ENCODE measurements around the gene BSPH1.

DNA sequence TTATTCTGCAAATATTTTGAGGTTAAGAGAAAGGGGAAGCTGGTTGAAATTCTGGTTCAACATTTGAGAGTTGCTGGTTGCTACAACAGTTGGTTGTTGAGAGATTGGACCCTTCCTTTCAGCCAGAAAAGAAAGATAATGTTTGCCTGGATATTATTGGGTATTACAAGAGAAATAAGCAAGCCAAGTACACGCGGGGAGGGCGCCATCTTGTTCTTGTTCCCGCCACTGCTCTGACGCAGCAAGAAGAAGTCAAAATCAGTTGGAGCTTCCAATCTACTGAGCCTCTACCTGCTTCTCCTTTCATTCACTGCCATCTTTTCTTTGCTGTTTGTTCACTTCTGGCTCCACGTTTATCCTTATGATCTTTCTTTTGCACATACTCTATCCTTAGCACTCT is 18.4 kb downstream of the BSPH1 start:
- TF ChIP-seq, protein P1, sequence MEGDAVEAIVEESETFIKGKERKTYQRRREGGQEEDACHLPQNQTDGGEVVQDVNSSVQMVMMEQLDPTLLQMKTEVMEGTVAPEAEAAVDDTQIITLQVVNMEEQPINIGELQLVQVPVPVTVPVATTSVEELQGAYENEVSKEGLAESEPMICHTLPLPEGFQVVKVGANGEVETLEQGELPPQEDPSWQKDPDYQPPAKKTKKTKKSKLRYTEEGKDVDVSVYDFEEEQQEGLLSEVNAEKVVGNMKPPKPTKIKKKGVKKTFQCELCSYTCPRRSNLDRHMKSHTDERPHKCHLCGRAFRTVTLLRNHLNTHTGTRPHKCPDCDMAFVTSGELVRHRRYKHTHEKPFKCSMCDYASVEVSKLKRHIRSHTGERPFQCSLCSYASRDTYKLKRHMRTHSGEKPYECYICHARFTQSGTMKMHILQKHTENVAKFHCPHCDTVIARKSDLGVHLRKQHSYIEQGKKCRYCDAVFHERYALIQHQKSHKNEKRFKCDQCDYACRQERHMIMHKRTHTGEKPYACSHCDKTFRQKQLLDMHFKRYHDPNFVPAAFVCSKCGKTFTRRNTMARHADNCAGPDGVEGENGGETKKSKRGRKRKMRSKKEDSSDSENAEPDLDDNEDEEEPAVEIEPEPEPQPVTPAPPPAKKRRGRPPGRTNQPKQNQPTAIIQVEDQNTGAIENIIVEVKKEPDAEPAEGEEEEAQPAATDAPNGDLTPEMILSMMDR (IDR thresholded peaks at IDR 0.05; ENCODE audit: poor library complexity) = no peak
- TF ChIP-seq EZH2 (IDR thresholded peaks at IDR 0.05; ENCODE audit: borderline replicate concordance) (no peak), EZH2phosphoT487 (IDR thresholded peaks at IDR 0.05; ENCODE audit: low read depth, severe bottlenecking, unreplicated experiment) (no peak)
